Lower leg skin (tissue), 3 donors: ENCODE data around the gene ISM1.

Experiments
- POLR2A ChIP-seq, 2 donors: fragments of 450-650 bp; IDR thresholded peaks; one replicate each; pipeline ENCODE4 v1.6.1; 2016 to 2017; ENCODE audit warnings: antibody characterized with exemption in 2 of 2, mild to moderate bottlenecking in 1 of 2, moderate library complexity in 1 of 2
- TF ChIP-seq, protein P1 (sequence below), 3 donors: fragments of 450-650 bp; IDR thresholded peaks; one replicate each; pipeline ENCODE4 v1.5.1; 2016; ENCODE audit warnings: antibody characterized with exemption in 3 of 3, mild to moderate bottlenecking in 3 of 3, moderate library complexity in 2 of 3

DNA sequence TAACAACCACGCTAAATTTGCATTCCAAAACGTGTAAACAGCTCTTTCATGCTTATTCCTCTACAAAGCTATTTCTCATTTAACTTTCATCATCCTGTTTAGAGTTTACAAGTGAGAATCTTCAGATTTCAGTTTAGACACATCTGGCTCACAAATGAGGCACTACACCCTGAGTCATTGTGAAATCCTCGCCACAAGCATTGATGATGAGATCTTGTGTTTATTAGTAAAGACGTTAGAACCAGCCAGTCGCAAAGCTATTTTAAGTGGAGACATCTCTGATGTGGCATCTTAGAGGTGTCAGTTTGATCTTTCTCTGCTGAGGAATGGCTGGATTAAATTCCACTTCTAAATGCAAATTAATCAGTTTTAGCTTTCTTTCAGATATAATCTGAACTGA lies 8.3 kb upstream of the ISM1 start:
- no peak for TF ChIP-seq POLR2A (IDR thresholded peaks at IDR 0.05)
- TF ChIP-seq, protein P1, sequence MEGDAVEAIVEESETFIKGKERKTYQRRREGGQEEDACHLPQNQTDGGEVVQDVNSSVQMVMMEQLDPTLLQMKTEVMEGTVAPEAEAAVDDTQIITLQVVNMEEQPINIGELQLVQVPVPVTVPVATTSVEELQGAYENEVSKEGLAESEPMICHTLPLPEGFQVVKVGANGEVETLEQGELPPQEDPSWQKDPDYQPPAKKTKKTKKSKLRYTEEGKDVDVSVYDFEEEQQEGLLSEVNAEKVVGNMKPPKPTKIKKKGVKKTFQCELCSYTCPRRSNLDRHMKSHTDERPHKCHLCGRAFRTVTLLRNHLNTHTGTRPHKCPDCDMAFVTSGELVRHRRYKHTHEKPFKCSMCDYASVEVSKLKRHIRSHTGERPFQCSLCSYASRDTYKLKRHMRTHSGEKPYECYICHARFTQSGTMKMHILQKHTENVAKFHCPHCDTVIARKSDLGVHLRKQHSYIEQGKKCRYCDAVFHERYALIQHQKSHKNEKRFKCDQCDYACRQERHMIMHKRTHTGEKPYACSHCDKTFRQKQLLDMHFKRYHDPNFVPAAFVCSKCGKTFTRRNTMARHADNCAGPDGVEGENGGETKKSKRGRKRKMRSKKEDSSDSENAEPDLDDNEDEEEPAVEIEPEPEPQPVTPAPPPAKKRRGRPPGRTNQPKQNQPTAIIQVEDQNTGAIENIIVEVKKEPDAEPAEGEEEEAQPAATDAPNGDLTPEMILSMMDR (IDR thresholded peaks at IDR 0.05), result no peak
